Ovary (tissue), 3 donors: ENCODE results near the gene ALK.

Experiments
- CTCF ChIP-seq, 3 donors: fragments of 450-650 bp in 2 of 3; fragments of 200-600 bp in 1 of 3; IDR thresholded peaks; one replicate each; pipeline versions ENCODE4 v1.5.1 to v1.8.0; 2016 to 2022; ENCODE audit warnings: antibody characterized with exemption in 3 of 3, mild to moderate bottlenecking in 1 of 3
- EP300 ChIP-seq: sonication (generic); formaldehyde crosslinking; IDR thresholded peaks from one replicate; pipeline ENCODE4 v1.6.1; 2017; ENCODE audit warnings: antibody characterized with exemption
- donor health status: DM: no; HTN: no; CAD: no.

GRCh38 chr2:29224693-29225551 lies 696.5 kb downstream of the ALK start:
- no peak for TF ChIP-seq CTCF (IDR thresholded peaks at IDR 0.05)
- no peak for TF ChIP-seq EP300
